SW480 (cell line): ENCODE data around the gene PRKN.

Experiments used
- DNase-seq: peaks from one replicate; pipeline ENCODE4 v3.0.0-alpha.2; 2016; ENCODE audit warnings: low spot score

PRKN gene

DNA sequence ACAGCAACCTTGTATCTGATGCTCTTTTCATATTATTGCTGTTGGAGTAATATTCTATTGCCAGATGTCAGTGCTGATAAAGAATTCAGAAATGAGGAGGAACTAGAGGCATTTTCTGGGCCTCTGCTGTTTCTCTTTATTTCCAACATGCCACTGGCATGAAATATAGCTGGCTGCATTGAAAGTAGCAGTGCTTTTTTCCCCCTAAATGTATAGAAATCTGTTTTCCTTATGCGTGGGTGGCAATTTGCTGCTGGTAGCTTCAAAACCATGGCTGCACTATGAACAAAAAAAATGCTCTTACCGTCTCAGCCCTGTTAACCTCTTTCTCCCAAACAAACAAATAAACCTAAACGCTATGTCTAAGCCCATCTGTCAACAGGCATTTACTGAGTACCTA is 1011.4 kb downstream of the PRKN start:
- DNase-seq: no peak

DNA sequence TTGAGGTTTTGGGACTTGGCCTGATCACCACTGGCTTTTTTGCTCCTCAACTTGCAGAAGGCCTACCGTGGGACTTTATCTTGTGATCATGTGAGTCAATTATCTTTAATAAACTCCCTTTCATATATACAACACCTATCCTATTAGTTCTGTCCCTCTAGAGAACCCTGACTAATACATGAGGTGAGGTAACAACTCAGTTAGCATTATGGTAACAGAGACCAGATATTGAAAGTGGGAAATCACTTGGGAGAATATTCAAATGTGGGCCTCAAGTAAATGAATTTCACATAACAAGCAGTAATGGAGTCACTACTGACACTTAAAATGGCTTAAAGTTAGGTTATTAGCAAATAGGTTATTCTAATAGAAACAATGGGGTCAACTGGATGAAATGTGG is 1015.6 kb downstream of the PRKN start:
- DNase-seq: no peak

DNA sequence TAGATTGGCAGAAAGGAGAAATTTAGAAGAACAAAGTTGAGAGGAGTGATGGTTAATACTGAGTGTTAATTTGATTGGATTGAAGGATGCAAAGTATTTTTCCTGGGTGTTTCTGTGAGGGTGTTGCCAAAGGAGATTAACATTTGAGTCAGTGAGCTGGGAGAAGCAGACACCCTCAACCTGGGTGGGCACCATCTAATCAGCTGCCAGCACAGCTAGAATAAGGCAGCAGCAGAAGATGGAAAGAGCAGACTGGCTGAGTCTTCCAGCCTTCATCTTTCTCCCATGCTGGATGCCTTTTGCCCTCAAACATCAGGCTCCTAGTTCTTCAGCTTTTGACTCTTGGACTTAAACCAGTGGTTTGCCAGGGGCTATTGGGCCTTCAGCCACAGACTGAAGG is 1016.1 kb downstream of the PRKN start:
- no peak for DNase-seq

DNA sequence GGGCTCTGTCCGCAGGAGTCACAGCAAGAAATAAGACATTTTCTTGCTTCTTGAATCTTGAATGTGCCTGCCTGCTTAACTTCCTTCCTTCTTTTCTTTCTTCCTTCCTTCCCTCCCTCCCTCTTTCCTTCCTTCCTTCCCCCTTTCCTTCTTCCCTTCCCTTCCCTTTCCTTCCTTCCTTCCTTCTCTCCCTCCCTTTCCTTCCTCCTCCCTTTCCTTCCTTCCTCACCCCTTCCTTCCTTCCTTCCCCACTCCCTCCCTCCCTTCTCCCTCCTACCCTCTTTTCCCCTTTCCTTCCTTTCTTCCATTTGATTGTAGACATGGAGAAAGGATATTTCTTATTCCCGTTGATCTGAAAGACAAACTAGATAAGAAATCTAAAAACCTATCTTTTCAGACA is 1016.9 kb downstream of the PRKN start:
- DNase-seq: no peak

DNA sequence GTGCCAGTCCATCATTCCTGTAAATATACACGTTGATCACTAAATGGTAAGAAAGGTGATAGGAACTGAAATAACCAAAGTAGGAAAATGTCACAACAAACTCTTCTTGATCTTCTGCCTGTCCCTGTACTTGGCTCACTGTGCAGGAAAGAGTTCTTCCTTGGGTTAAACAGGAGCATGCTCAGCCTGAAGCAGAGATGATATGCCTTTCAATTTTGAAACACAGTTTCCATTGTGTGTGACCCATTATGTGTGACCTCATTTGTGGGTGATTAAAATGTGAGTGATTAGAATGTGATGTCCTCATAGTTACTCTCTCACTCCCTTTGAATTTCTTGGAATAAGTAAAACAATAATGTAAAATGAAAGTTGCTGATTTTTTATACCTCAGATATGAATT is 1026.5 kb downstream of the PRKN start:
- no peak for DNase-seq

DNA sequence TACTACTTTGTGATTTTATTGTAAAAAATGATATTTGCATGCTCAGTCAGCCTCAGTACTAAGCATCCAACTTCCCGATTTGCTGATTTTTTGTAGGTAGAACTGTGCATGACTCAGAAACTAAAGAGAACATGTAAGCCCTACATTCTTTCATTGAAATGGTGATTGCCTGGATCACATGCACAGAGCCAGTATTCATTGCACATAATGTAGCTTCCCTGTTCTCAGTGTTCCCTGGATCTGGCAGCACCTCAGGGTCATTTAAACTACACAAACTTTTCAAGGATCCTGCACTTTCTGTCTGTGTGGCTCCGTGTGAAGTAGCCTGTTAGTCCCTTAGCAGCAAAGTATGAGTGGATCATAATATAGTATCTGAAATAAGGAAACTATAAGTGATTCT is 1030.8 kb downstream of the PRKN start:
- DNase-seq: no peak

DNA sequence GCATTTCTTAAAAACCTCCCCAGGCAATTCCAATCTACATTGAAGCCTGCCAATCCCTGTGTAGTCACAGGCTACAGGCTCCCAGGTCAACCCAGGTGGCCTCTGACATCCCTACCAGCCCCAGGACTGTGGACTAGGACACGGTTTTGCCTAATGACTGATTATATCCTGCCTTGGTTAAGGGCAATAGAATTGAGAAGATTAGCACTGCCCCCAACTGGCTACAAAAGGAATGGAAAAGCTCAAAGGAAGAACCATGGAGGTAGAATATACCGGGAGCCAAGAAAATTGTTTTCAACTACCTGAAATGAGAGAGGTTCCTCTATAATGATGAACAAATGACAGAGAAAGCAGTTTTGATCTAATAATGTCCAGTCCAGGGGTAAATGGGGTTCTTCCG is 1032.6 kb downstream of the PRKN start:
- DNase-seq: peak; percentile 9

DNA sequence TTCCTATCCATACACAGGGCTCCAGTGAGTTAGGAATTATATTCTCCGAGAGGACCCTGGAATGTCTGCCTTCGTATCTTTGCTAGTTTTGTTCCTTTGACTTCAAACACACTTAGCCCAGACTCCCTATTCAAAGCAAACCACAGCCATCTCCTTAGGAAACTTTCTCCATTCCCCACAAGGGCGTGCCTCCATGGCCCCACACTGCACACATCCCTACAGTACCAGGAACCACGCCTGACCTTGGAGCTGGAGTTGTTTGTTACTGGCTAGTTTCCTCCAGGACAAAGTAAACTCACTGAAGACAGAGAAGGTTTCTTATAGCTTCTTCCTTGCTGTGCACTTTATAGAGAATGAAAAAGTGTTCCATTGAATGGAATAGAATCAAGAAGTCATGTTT is 1040.9 kb downstream of the PRKN start:
- no peak for DNase-seq

DNA sequence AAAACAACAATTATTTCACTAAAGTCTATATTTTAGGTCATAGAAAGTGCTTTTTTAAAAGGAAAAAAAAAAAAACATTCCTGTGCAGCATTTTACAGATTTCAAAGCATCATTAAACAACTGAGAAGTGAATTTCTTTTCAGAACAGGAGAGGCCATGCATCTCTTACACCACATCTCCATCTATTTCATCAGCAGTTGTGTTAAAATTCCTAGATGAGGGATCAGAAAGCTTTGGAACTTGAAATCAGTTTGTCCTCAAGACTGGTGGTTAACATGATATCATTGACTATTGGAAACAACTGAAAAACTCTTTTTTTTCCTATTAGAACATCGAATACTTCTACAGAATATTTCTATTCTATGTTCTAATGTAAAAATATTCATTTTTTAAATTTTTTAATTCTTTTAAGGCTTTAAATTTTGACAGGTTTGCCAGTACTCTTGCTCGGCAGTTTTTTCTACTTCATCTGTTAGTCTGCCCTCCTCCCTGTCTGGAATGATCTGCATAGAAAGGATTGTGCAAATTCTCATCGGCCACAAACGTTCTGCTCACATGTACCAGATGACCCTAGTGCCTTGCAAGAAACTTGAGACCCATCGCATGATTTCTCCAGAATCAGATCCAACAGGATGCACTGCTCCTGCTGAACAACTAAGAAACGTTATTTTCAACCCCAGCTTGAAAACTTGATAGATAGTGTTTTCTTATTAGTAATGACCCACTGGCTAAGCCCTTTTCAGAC is 1042.7 kb downstream of the PRKN start:
- DNase-seq: no peak

DNA sequence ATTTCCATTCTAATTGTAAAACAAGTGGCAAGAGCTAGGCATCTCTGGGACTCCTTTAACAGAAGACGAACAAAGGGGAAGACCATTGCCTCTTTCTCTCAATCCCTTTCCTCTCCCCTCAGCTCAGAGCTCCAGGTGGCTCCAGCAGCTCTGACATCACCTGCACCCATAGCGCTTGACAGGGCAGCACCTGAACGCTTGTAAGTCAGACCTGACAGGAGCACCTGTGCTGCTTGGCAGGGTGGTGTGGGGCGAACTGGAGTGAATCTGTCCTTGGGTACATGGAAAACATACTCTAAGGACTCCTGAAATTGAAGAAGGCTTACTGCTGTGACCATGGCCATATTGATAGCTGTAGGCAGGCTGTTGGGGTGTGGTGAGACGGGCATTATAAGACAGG is 1044.2 kb downstream of the PRKN start:
- no peak for DNase-seq

DNA sequence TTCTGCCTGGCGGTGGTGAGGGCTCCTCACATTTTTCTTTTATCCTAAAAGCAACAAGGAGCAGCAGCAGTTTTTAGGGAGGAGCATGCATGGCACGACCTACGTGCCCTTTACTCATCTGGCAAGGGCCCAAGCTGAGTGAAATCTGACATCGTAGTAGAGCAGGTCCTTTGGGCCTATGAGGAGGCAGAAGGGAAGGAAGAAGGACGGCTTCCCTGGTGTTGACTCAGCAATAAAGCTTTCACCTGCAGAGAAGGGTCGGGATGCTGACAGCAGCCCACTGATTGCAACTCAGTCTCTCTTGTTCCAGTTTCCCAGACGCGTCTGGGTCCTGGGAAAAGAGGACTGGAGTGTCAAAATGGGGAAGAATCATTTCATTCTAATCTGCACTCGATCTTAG is 1044.6 kb downstream of the PRKN start:
- DNase-seq: no peak

DNA sequence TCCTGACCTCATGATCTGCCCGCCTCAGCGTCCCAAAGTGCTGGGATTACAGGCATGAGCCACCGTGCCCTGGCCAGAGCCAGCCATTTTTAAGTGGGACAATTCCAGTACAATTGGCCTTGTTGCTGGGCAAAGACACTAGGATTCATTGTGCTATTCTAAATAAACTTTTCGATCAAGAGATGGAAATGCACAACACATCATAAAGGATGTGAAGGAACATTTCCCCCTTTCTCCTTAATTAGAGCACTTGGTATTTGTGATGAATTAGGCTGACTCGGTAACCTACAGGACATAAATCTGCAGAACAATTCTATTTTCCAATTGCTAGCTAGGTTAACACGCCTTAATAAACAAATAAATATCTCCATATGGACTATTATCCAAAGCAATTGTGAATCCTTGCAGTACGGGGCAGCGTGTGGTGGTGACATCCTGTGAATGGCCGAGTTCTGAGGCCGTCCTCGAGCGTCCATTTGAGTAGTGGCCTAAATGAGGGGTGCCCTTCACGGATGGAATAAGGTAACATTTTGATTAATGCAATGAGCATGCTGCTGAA is 1047.5 kb downstream of the PRKN start:
- DNase-seq: no peak

DNA sequence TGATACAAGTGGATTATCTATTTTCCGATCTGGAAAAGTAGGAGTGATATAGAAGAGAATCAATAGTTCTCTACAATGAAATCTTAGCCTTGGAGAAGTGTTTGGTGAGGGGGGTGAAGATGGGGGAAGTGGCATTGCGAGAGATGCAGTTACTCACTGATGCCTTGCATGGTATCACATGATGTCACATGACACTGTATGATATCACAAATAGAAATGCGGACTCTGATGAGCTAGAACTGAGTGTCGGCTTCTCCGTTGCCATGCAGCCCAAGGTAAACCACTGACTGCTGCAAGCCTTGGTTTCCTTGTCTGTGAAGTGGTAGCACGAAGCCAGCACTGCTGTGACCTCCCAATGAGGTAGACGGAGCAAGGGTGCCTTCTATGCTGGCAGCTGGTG is 1050.4 kb downstream of the PRKN start:
- DNase-seq: no peak

DNA sequence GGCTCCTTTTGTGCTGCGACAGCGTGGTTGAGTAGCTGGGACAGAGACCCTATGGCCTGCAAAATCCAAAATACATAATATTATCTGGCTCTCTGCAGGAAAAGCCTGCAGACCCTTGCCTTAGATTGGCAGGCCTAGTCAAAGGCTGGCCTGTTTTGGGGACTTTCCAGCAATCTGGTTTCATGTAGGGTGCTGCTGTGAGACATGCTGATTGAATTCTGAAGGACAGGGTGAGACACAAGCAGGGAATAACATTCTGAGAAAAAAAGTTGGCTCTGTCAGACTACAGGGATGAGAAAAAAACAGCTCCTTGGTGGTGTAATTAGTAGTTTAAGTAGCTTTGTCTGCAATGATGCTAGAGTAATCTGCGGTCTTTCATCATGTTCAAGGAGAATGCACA is 1051.0 kb downstream of the PRKN start:
- no peak for DNase-seq

DNA sequence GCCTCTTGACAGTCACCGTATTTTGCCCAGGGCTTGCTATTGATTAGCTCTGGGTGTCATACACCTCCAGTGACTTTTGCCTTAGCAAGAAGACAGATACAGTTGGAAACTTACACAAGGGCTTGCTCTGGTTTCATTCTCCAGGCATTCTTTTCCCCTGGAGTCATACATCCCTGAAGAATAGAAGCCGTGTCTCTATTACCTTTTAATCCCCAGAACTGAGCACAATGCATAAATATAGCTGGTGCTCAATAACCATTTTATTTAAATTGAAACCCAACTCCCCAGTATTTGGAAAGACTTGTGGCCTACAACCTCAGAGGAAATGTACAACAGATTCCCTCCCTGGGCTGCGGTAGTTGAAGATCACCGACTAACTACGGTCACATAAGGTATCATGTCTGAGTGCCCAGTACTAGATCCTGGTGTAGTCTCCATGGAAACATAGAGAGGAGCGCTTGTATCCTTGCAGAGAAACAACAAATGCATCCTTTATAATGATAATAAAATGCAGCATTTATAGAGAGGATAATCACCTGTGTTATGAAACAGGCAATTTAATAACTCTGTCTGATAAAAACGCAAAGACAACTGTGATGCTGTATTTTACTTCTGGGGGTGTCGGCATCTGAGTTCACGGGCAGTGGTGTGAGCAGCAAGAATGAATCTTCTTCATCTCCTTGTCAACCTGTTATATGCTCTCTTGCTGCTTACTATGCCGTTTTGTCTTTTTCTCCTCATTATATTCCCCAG is 1052.5 kb downstream of the PRKN start:
- DNase-seq: no peak

DNA sequence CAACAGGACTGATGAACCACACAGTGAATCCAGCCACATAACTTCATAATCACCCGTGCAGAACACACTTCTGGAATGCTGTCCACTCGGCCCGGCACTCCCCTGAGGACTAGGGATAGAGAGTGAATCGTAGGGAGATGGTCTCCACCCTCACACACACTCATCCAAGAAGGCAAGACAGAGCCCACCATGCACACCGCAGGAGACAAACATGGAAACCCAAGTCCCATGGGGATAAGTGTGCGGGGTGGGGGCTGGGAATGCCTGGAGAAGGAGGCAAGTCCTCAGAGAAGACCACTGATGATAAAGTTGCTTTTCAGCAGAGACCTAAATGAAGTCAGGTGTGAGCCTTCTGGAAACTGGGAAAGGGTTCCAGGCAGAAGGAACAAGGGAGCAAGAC is 1054.5 kb downstream of the PRKN start:
- DNase-seq: no peak

DNA sequence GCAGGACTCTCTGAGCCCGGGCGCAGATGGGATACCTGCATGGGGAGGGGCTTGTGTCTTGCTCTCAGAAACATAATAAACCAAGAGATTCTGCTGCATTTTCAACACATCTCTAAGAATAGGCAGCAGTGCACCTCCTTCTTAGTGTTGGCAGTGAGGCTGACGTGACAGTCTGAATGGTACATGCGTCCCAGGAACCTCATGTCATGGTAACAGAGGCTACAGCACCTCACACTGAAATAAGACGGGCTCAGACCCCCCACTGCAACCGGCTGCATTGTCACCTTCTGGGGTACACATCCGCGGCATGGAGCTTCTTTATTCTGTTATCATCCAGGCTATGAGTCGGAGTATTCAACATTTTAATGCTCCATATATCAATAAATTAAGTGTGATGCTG is 1056.4 kb downstream of the PRKN start:
- DNase-seq: no peak

DNA sequence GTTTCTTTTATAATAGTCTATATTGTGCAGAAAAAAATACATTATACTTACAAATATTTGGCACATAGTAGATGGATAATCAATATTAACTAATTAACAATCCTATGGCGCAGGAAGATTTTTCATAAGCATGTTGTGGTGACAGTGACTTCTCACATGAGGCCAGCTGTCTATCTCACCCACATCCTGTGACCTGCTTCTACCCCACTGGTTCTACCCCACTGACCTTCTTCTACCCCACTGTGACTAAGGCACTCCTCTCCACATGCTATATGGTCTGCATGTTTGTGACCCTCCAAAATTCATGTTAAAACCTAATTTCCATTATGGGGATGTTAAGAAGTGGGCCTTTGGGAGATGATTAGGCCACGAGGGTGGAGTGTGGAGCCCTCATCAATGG is 1058.9 kb downstream of the PRKN start:
- no peak for DNase-seq

DNA sequence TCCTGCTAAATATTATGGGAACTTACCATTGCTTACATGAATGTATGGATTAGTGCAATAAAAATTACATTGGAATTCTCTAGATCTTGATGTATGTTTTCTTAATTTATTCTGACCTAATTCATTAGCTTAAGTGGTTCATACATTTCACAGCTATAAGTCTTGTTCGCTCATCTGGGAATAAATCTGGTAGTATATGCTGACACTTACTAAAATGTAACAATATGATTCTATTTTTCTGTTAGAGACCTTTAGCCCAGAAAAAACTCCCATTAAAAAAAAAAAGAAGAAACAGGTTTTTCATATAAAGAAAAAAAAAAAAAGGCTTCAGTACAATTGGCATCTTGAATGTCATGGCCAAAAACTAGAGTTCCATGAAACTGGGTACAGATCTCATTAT is 1059.6 kb downstream of the PRKN start:
- no peak for DNase-seq

DNA sequence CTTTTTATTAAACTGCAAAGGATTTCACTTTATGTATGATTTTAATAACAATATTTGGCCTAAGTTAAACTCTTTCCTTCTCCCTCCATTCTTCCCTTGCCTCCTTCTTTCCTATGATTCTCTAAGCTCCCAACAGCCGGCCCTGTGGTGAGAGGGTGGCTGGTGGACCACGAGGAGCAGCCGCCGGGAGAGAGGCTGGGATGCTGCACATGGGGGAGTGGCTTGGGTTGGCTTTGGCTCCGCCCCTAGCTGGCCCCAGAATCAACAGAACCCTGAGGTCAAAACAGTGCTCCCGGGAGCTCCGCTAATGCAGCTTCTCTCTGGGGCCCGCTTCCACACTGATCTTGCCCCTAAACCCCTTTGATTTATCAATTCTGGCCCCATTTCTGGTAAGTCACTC is 1063.9 kb downstream of the PRKN start:
- no peak for DNase-seq

DNA sequence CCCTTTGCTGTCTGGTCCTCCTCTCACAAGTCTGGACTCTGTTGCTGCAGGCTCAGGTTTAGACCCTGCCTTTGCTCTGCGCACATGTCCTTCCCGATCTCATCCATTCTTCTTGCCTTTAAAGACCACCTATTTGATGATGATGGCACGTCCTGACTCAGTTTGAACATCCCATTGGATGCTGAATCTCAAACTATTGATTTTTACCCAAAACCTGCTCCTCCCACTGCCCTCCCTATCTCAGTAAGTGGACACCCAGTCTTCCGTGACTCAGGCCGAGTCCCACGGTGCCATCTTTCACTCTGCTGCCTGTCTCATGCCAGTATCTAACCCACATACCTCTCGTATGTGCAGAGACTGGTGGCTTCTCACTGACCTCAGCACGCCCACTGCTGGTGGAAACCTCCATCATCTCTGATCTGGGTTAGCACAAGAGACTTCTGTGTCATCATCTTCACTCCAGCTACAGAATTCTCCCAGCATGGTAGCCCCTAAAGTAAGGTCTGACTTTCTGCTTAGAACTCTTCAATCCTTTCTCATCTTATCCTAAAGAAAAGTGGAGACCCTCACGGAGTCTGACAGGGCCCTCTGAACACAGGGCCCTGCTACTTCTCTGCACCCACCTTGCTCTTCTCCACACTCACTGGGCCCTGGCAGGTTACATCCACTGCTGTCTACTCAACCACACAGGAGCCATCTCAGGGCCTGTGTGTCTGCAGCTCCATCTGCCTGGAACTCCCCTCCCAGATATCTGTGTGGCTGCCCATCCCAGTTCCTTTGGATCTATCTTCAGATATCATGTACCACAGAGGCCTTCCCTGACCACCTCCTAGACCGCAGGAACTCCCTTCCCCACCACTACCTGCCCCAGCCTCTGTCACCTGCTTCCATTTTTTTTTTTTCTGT is 1066.6 kb downstream of the PRKN start:
- no peak for DNase-seq

DNA sequence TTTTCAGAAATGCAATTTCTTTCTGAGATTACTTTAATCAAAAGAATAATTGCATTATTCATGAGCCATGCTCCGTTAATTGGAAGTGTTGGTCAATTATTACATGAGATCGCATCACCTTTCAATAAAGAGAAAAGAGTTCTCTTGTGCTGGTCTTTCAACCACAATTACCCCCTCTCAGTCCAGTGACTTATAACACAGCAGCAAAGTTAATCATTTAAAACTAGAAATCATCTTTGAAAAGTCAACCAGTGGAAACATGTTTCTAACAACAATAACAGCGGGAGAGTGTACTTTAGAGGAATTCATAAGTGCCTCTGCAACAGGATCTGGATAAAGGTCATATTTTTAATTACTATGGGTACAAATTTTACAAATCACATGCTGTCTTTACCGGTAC is 1069.4 kb downstream of the PRKN start:
- no peak for DNase-seq

DNA sequence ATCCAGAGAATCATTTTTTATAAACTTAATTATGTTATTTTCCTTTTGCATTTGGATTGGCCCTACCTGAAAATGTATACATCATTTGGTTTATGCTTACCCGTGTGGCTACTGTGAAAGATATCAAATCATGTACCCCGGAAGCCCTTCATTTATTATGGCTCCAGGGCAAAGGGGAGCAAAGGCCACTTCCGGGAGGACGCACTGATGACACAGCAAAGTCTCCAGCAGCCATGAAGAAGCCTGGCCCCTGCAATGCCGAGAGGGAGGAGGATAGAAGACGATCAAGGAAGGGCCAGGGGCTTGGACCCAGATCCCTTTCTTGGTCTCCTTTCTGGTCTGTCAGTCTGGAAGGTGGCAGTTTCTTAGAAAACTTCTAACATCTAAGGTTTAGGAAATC is 1073.4 kb downstream of the PRKN start:
- no peak for DNase-seq
